CD4-positive, alpha-beta T cell treated with Interleukin-17A for 4 hours (primary cell): ENCODE results near the gene ESPL1.

Source experiments
- DNase-seq: peaks from one replicate; pipeline ENCODE4 v3.0.0-alpha.2; 2020; ENCODE audit warnings: mixed read lengths

ESPL1 gene

GRCh38 chr12:53231921-53232645 lies 36.0 kb upstream of the ESPL1 start, which contains the start of gene RARG:
Gene RARG (minus strand): TSS chr12:53232209. CDS start chr12:53227545, 4,664 bp downstream.
- DNase-seq, result peak; percentile 88

- DNase-seq, result peak; percentile 70
Observed at GRCh38 chr12:53232646-53233461, 35.2 kb upstream of the ESPL1 start.

GRCh38 chr12:53233671-53234121 lies 34.4 kb upstream of the ESPL1 start:
- no peak for DNase-seq

GRCh38 chr12:53234271-53234914 lies 33.7 kb upstream of the ESPL1 start:
- peak; percentile 37 for DNase-seq

- no peak for DNase-seq
Observed at GRCh38 chr12:53235164-53235563, 32.9 kb upstream of the ESPL1 start.

GRCh38 chr12:53235742-53236442 lies 32.2 kb upstream of the ESPL1 start:
- DNase-seq, result no peak

- DNase-seq, result peak; percentile 48
Observed at GRCh38 chr12:53236443-53237111, 31.5 kb upstream of the ESPL1 start.

GRCh38 chr12:53239643-53240258 lies 28.3 kb upstream of the ESPL1 start:
- DNase-seq, result no peak

GRCh38 chr12:53241623-53242412 lies 26.3 kb upstream of the ESPL1 start:
- no peak for DNase-seq

- DNase-seq, result no peak
Observed at GRCh38 chr12:53244337-53244736, 23.8 kb upstream of the ESPL1 start.

GRCh38 chr12:53245286-53245685 lies 22.8 kb upstream of the ESPL1 start:
- no peak for DNase-seq

- DNase-seq, result peak; percentile 85
Observed at GRCh38 chr12:53251477-53252348, 16.4 kb upstream of the ESPL1 start.

GRCh38 chr12:53252349-53252916 lies 15.7 kb upstream of the ESPL1 start:
- no peak for DNase-seq

GRCh38 chr12:53253298-53253697 lies 14.8 kb upstream of the ESPL1 start:
- DNase-seq, result no peak

- peak; percentile 7 for DNase-seq
Observed at GRCh38 chr12:53254816-53255545, 13.1 kb upstream of the ESPL1 start.

GRCh38 chr12:53255996-53256395 lies 12.1 kb upstream of the ESPL1 start:
- DNase-seq, result no peak

GRCh38 chr12:53258541-53259539 lies 9.3 kb upstream of the ESPL1 start:
- DNase-seq, result no peak
